Erythroblast (primary cell): ENCODE results near the gene MIB2.

Source experiments
- GATA1 ChIP-seq: IDR thresholded peaks from 2 replicates; pipeline ENCODE4 v1.6.1; 2011; ENCODE audit warnings: low read depth, mild to moderate bottlenecking, control low read depth, low read length, moderate library complexity
- POLR2A ChIP-seq: IDR thresholded peaks from 2 replicates; pipeline ENCODE4 v1.6.1; 2011; ENCODE audit warnings: mild to moderate bottlenecking, low read length

DNA sequence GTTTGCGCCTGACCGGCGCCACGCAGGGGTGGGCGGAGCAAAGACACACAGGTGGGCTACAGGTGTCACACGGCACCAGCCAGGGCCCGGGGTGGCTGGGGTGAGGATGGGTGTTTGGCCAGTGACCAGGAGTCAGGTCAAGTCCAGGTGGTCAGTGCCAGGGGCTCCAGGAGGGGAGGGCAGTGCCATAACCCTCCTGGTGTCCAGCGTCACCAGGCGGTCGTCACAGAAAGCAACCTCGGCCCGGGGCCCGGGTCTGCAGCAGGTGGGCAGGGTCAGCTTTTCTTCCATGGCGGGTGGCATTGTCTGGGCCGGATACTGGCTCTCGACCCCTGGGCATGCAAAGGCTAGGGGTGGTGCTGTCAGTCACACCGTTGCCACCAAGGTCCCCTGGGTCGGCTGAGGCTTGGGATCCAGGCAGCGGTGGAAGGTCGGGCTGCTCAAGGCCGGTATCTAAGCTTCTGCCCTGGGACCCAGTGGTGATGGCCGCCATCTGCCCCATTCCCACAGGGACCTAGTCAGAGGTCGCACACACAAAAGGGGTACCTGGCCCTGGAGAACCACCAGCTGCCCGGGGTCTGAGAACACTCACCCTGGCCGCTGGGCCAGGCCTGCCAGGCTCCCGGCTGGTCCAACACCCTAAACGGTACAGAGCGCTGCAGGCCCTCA is 17.1 kb upstream of the MIB2 start:
- TF ChIP-seq POLR2A: no peak
- TF ChIP-seq GATA1: no peak
